Sigmoid colon (tissue), 7 donors: ENCODE results near the gene SYMPK. TPM values are rescaled to one million over a fixed set of nuclear protein-coding genes. Genes with fewer than 3 reads are reported as not detected.
A peak's percentile ranks its signal among the peaks of the same experiment; 100 is the strongest.

Source experiments
- DNase-seq: peaks from one replicate; pipeline ENCODE4 v3.0.0-alpha.2; 2019
- H3K27ac ChIP-seq, 4 donors: fragments of 200-600 bp; sonication (generic); one replicate each; pipeline ENCODE4 v1.5.1; 2016 to 2019; ENCODE audit warnings: mild to moderate bottlenecking in 1 of 4
- H3K27me3 ChIP-seq, 3 donors: fragments of 200-600 bp; sonication (generic); one replicate each; pipeline ENCODE4 v1.5.1; 2019; ENCODE audit warnings: mild to moderate bottlenecking in 1 of 3
- H3K36me3 ChIP-seq, 4 donors: fragments of 200-600 bp; sonication (generic); one replicate each; pipeline ENCODE4 v1.5.1; 2016 to 2019
- H3K4me1 ChIP-seq, 4 donors: fragments of 200-600 bp; sonication (generic); one replicate each; pipeline ENCODE4 v1.5.1; 2017 to 2019
- H3K4me3 ChIP-seq, 4 donors: fragments of 200-600 bp; sonication (generic); one replicate each; pipeline ENCODE4 v1.5.1; 2017 to 2019; ENCODE audit warnings: mild to moderate bottlenecking in 2 of 4, moderate library complexity in 1 of 4
- H3K9me3 ChIP-seq, 4 donors: fragments of 200-600 bp in 3 of 4; sonication (generic) in 3 of 4; one replicate each; pipeline versions ENCODE4 v1.5.1 to v1.6.1; 2013 to 2019
- CTCF ChIP-seq, 4 experiments: fragments of 450-650 bp in 3 of 4; fragments of 200-600 bp in 1 of 4; IDR thresholded peaks; one replicate each; pipeline ENCODE4 v1.5.1; 2016 to 2019; ENCODE audit warnings: antibody characterized with exemption in 4 of 4, mild to moderate bottlenecking in 3 of 4, moderate library complexity in 2 of 4
- EP300 ChIP-seq, 4 donors: sonication (generic); formaldehyde crosslinking; IDR thresholded peaks; one replicate each; pipeline ENCODE4 v1.6.1; 2017; ENCODE audit warnings: antibody characterized with exemption in 4 of 4
- POLR2A ChIP-seq, 2 donors: fragments of 450-650 bp; IDR thresholded peaks; one replicate each; pipeline ENCODE4 v1.6.1; 2016; ENCODE audit warnings: antibody characterized with exemption in 2 of 2, mild to moderate bottlenecking in 2 of 2, moderate library complexity in 2 of 2
- POLR2AphosphoS5 ChIP-seq, 4 donors: sonication (generic); formaldehyde crosslinking; IDR thresholded peaks; one replicate each; pipeline ENCODE4 v1.6.1; 2017; ENCODE audit warnings: antibody characterized with exemption in 4 of 4
- WGBS, 2 donors: extraction: QIAGEN DNeasy Blood & Tissue Kit; methylation state at CpG; one replicate each; pipeline ENCODE4 v1.1.7; 2013; 5-methylcytosine and 5-hydroxymethylcytosine counted together
- intact Hi-C: fragments of 100-400 bp; cut with DNase I; formaldehyde crosslinking; loops from one replicate; pipeline ENCODE4 v1.15.1; 2023
- polyA plus RNA-seq, 3 donors: library from polyadenylated mRNA; stranded (reverse); fragments of 200-250 nt; gene quantifications; one replicate each; pipeline ENCODE4 v1.2.3, GENCODE V29; 2013
- total RNA-seq, 4 donors: library from RNA; depleted of rRNA; stranded (reverse); fragments of >200 nt; gene quantifications; one replicate each; pipeline ENCODE4 v1.1.0, GENCODE V29; 2016
- donor health status: healthy with polysubstance abuse.
- donor health status: Bipolar disorder and iron deficiency.
- donor health status: healthy.

Gene SYMPK
- total and polyA plus RNA-seq, 7 donors = 18.2 to 84.4 (median 28.5) TPM

GRCh38 chr19:45820413-45821102, 42.4 kb downstream of the SYMPK start:
- H3K27ac ChIP-seq = no peak overlapping the region
- DNase-seq = no peak
- H3K36me3 ChIP-seq = peaks cover 8 to 62% (median 23%) of the 10 kb centered on the region in 4 donors
- no peak overlapping the region for H3K4me3 ChIP-seq
- 80 to 82% methylated on average over 20 of the region's 20 CpGs for WGBS, 2 donors
- H3K9me3 ChIP-seq = no peaks in the 10 kb centered on the region
- intact Hi-C loops = no loop called here
- peaks cover 1 to 8% (median 1%) of the 10 kb centered on the region in 3 donors for H3K27me3 ChIP-seq
- H3K4me1 ChIP-seq = peaks cover 0 to 21% (median 9%) of the 10 kb centered on the region in 4 donors
- no peak for TF ChIP-seq EP300 (IDR thresholded peaks at IDR 0.05)
- no peak for TF ChIP-seq CTCF (IDR thresholded peaks at IDR 0.05)
- TF ChIP-seq POLR2AphosphoS5 (IDR thresholded peaks at IDR 0.05) = no peak
- no peak for TF ChIP-seq POLR2A (IDR thresholded peaks at IDR 0.05)

- peaks cover 1 to 54% (median 16%) of the 10 kb centered on the region in 4 donors for H3K36me3 ChIP-seq
- H3K4me1 ChIP-seq = peaks cover 0 to 28% (median 17%) of the 10 kb centered on the region in 4 donors
- H3K4me3 ChIP-seq = no peak overlapping the region
- 85 to 93% methylated on average over 6 of the region's 6 CpGs for WGBS, 2 donors
- H3K9me3 ChIP-seq = no peaks in the 10 kb centered on the region
- intact Hi-C loops = loop anchor here (5.0 kb wide), 1 partner anchor 63 kb away; no protein-coding TSS in a partner anchor
- TF ChIP-seq CTCF (IDR thresholded peaks at IDR 0.05) (no peak), POLR2AphosphoS5 (IDR thresholded peaks at IDR 0.05) (no peak), POLR2A (IDR thresholded peaks at IDR 0.05) (no peak), EP300 (IDR thresholded peaks at IDR 0.05) (no peak)
- DNase-seq = no peak
- H3K27ac ChIP-seq = no peak overlapping the region
- peaks cover 8 to 16% (median 8%) of the 10 kb centered on the region in 3 donors for H3K27me3 ChIP-seq
Observed at GRCh38 chr19:45819769-45820168, 43.2 kb downstream of the SYMPK start.

GRCh38 chr19:45817725-45818301, 45.1 kb downstream of the SYMPK start:
- no peaks in the 10 kb centered on the region for H3K9me3 ChIP-seq
- H3K4me3 ChIP-seq = no peak overlapping the region
- WGBS, 2 donors = 80 to 86% methylated on average over 19 of the region's 19 CpGs
- peaks cover 0 to 34% (median 5%) of the 10 kb centered on the region in 4 donors for H3K36me3 ChIP-seq
- DNase-seq = no peak
- peaks cover 0 to 23% (median 18%) of the 10 kb centered on the region in 4 donors for H3K4me1 ChIP-seq
- H3K27ac ChIP-seq = no peak overlapping the region
- intact Hi-C loops = loop anchor here (5.0 kb wide), 1 partner anchor 64 kb away; no protein-coding TSS in a partner anchor
- H3K27me3 ChIP-seq = peaks cover 8 to 35% (median 24%) of the 10 kb centered on the region in 3 donors
- peak in 1 of 4 donors; percentile 5 for TF ChIP-seq POLR2AphosphoS5 (IDR thresholded peaks at IDR 0.05)
- no peak for TF ChIP-seq EP300 (IDR thresholded peaks at IDR 0.05)
- no peak for TF ChIP-seq POLR2A (IDR thresholded peaks at IDR 0.05)

- Histone ChIP-seq H3K36me3 (peaks cover 0 to 28% (median 0%) of the 10 kb centered on the region in 4 donors), H3K27ac (peak overlapping the region in 1 of 4 donors; percentile 16), H3K9me3 (no peaks in the 10 kb centered on the region), H3K4me3 (no peak overlapping the region), H3K4me1 (peaks cover 0 to 23% (median 18%) of the 10 kb centered on the region in 4 donors), H3K27me3 (peaks cover 8 to 42% (median 24%) of the 10 kb centered on the region in 3 donors)
- DNase-seq = peak; percentile 96
- 14 to 21% methylated on average over 24 of the region's 24 CpGs for WGBS, 2 donors
- intact Hi-C loops = loop anchor here (5.0 kb wide), 1 partner anchor 65 kb away; no protein-coding TSS in a partner anchor
- TF ChIP-seq POLR2AphosphoS5 (IDR thresholded peaks at IDR 0.05) (peak in 2 of 4 donors; percentile 13 to 41), CTCF (IDR thresholded peaks at IDR 0.05) (peak; percentile 82 to 92 (median 86)), EP300 (IDR thresholded peaks at IDR 0.05) (no peak)
Observed at GRCh38 chr19:45817010-45817724, 45.8 kb downstream of the SYMPK start.
